ENCODE results near the gene ARMS2.

- no peak for TF ChIP-seq PATZ1 (CRISPR knock-in tag; IDR thresholded peaks at IDR 0.05; ENCODE audit: borderline replicate concordance)
- no peak for TF ChIP-seq OSR1 (CRISPR knock-in tag; IDR thresholded peaks at IDR 0.05)
These were observed 9.7 kb downstream of the ARMS2 start for GRCh38 chr10:122464250-122464510.
